RWPE1 (cell line): ENCODE measurements around the gene ANKMY2.

Source experiments
- CTCF ChIA-PET: fragments of 350-600 bp; sonication (Branson Sonifier 250); formaldehyde crosslinking; extraction: SDS; loops from one replicate; lab custom pipeline; 2021; lab: Yijun Ruan, JAX
- POLR2A ChIA-PET: fragments of 400-600 bp; formaldehyde crosslinking; extraction: SDS; loops from one replicate; lab custom pipeline; 2020; ENCODE audit warnings: antibody characterized with exemption; ENCODE audit not compliant: low non-redundant PET; lab: Yijun Ruan, JAX
- DNase-seq: peaks from one replicate; pipeline ENCODE4 v3.0.0; 2012; ENCODE audit warnings: low spot score
- H3K27ac ChIP-seq: fragments of 450-650 bp; 2 replicates; pipeline ENCODE4 v1.5.1; 2017
- TF ChIP-seq, protein P1 (sequence below): fragments of 450-650 bp; conservative IDR thresholded peaks from 2 replicates; pipeline ENCODE4 v1.5.1; 2017; ENCODE audit warnings: low read depth, mild to moderate bottlenecking

Gene ANKMY2

DNA sequence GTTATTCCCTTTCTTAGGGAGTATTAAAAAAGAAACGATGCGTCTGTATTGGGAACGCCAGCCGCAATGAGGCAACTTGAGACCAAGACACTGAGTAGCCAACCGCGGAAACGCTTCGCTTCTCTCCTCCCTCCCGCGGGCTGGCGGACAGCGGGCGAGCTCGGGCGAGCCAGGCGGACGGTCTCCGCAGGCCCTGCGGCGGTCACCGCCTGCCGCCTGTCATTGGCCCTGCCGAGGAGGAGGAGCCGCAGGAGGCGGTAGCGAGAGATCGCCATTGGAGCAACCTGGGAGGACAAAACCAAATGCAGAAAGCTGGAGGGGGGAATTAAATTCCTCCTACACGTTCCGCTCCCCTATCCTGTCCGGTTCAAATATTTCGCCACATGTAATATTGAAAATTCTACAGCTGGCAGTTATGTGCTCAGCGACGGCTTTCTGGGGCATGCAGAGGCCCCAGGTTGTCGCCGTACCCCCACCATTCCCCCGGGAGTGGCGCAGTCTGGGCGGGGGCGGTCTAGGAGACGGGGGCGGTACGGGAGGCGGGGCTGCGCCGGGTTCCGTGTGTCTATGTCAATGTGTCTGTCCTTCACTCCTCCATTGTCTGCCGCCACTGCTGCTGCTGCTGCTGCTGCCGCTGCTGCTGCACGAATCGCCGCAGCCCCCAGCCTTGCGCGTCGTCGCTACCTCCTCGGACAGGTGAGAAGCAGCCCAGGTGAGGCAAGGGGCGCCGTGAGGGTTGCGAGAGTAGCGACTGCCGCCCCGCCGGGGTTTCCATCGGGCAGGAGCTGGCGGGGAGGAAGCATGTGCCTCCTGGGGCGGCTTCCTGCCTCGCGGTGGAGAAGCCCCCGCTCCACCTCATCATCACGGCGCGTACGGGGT, at the start of gene ANKMY2, which contains the start of gene BZW2:
Gene ANKMY2, minus strand, starts transcription at position 162 of the 879 bp plus-strand sequence. CDS start 181 bp downstream, outside the sequence.
Gene BZW2, plus strand, starts transcription at position 589 of the 879 bp plus-strand sequence. CDS start 19,263 bp downstream, outside the sequence.
- ChIA-PET POLR2A (interaction anchor here (0.7 kb wide), 1 partner anchor 22 kb away, joined by 3 read pairs; no protein-coding TSS in a partner anchor), CTCF (interaction anchor here (0.5 to 0.7 kb wide), 4 partner anchors 12 to 332 kb away, joined by 3 to 6 read pairs (median 4); no protein-coding TSS in a partner anchor)
- H3K27ac ChIP-seq: peak within 1 kb of the TSS; percentile 93
- TF ChIP-seq, protein P1, sequence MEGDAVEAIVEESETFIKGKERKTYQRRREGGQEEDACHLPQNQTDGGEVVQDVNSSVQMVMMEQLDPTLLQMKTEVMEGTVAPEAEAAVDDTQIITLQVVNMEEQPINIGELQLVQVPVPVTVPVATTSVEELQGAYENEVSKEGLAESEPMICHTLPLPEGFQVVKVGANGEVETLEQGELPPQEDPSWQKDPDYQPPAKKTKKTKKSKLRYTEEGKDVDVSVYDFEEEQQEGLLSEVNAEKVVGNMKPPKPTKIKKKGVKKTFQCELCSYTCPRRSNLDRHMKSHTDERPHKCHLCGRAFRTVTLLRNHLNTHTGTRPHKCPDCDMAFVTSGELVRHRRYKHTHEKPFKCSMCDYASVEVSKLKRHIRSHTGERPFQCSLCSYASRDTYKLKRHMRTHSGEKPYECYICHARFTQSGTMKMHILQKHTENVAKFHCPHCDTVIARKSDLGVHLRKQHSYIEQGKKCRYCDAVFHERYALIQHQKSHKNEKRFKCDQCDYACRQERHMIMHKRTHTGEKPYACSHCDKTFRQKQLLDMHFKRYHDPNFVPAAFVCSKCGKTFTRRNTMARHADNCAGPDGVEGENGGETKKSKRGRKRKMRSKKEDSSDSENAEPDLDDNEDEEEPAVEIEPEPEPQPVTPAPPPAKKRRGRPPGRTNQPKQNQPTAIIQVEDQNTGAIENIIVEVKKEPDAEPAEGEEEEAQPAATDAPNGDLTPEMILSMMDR: no peak
- DNase-seq: peak; percentile 97

DNA sequence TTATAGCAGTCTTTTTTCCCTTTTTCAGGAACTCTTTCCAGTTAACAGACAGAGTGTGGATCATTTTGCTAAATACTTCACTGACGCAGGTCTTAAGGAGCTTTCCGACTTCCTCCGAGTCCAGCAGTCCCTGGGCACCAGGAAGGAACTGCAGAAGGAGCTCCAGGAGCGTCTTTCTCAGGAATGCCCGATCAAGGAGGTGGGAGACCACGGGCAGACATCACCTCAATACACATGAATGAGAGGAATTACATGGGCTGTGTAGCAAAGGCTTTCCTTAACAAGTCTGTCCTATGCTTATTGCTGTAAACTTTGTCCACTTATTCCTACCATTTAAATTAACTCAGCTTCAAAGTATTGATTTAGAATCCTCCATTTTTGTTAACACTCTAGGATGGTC, 49.3 kb upstream of the ANKMY2 start:
- TF ChIP-seq, protein P1: no peak
- POLR2A ChIA-PET: no interaction called here
- H3K27ac ChIP-seq: no peak overlapping the region
- CTCF ChIA-PET: interaction anchor here (0.6 to 0.7 kb wide), 2 partner anchors 14 to 816 kb away, joined by 4 to 5 read pairs; no protein-coding TSS in a partner anchor
- no peak for DNase-seq

DNA sequence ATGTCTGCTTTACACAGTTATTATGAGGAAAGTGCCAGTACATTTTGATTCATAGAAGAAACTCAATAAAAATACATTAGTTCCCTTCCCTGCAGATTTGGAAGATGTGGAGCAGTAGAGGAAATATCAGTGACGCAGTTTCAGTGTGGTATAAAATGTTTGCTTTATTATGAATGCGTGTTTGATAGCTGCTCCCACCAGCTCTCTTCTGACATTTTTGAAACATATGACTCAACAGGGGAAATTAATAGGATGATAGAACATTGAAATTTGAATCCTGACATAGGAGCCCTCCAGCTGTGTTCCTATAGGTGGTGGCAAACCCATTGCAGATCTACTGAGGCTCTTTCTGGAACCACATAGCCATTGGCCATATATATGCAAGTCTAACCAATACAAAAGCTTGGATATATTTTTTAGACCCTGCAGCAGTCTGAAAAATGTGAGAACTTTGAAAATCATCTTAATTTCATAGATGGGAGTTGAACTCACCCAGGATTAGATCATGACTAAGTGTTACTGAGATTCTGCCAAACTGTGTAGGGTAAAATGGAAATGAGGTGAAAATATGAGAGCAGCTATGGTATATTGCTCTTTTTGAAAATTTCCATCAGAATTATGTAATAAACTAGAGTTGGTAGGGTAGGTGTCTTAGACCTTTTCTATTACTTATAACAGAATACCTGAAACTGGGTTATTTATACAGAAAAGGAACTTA, 48.2 kb upstream of the ANKMY2 start:
- TF ChIP-seq, protein P1: no peak
- DNase-seq: no peak
- no peak overlapping the region for H3K27ac ChIP-seq
- POLR2A ChIA-PET: no interaction called here
- CTCF ChIA-PET: interaction anchor here (0.7 kb wide), 1 partner anchor 61 kb away, joined by 4 read pairs; no protein-coding TSS in a partner anchor

GRCh38 chr7:16691241-16691640, 45.7 kb upstream of the ANKMY2 start:
- POLR2A ChIA-PET: no interaction called here
- no peak overlapping the region for H3K27ac ChIP-seq
- DNase-seq: no peak
- TF ChIP-seq, protein P1: no peak
- CTCF ChIA-PET: no interaction called here

GRCh38 chr7:16688249-16688648, 42.7 kb upstream of the ANKMY2 start:
- H3K27ac ChIP-seq: no peak overlapping the region
- POLR2A ChIA-PET: no interaction called here
- TF ChIP-seq, protein P1: no peak
- CTCF ChIA-PET: interaction anchor here (0.5 kb wide), 1 partner anchor 31 kb away, joined by 3 read pairs; no protein-coding TSS in a partner anchor
- peak; percentile 63 for DNase-seq

- DNase-seq: no peak
- POLR2A ChIA-PET: no interaction called here
- TF ChIP-seq, protein P1: no peak
- no peak overlapping the region for H3K27ac ChIP-seq
- CTCF ChIA-PET: interaction anchor here (0.7 to 0.9 kb wide), 2 partner anchors 10 to 85 kb away, joined by 3 to 4 read pairs; no protein-coding TSS in a partner anchor
These were observed 40.0 kb upstream of the ANKMY2 start for GRCh38 chr7:16685535-16685934.
